ENCODE measurements around the gene CCND1. TPM values are rescaled to one million over a fixed set of nuclear protein-coding genes. Genes with fewer than 3 reads are reported as not detected.

The CCND1 gene
- total and polyA plus RNA-seq, 4 experiments from 2014 or later = 1.00 to 1.8 (median 1.6) TPM

DNA sequence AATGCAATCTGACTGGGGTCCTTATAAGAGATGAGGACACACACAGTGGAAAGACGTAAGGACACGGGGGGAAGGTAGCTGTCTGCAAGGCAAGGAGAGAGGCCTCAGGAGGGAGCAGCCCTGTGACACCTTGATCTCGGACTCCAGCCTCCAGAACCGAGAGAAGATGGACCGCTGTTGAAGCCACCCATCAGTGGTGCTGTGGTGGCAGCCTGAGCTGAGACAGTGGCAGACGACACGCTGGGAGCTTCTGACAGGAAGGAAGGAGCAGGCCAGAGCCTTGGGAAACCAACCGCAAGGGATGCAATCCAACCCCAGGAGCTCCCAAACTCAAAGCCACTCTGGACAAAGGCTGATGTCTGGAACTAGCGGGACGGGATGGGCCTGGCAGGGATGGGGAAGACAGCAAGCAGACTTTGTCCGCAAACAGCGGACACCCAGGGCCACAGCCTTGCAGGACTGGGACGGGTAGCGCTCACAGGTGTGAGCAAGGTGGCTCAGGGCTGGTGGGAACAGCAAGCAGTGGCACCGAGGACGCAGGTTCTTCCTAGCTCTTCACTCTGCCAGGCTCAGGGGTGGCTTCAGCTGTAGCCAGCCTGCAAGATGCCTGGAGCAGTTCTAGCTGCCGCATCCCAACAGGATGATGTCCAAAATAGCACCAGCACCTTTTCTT lies 23.3 kb downstream of the CCND1 start:
- H3K27ac Mint-ChIP-seq = peak overlapping the region in 1 of 7 donors; percentile 53
- Histone ChIP-seq H3K36me3 (ENCODE audit: insufficient read depth, low read length) (peaks cover 19% of the 10 kb centered on the region), H3K9me3 (ENCODE audit: control insufficient read depth in 1 of 2, low read length in 2 of 2) (no peaks in the 10 kb centered on the region), H3K4me1 (ENCODE audit: insufficient read depth, low read length) (no peaks in the 10 kb centered on the region), H3K27me3 (ENCODE audit: insufficient read depth, low read length) (no peaks in the 10 kb centered on the region), H3K4me3 (ENCODE audit: low read length in 2 of 2) (no peak overlapping the region), H3K27ac (ENCODE audit: low read depth, low read length) (no peak overlapping the region)
- ChIA-PET CTCF (ENCODE audit: partially characterized antibody) (no interaction called here), POLR2A (ENCODE audit: partially characterized antibody) (no interaction called here)
- intact Hi-C loops (cut with micrococcal nuclease) = no loop called here
- DNase-seq = no peak
- H3K4me1 Mint-ChIP-seq = peaks cover 0 to 3% (median 1%) of the 10 kb centered on the region in 4 donors
- no peak overlapping the region for H3K4me3 Mint-ChIP-seq
- peaks cover 26 to 46% of the 10 kb centered on the region in 2 donors for H3K36me3 Mint-ChIP-seq
- no peaks in the 10 kb centered on the region for H3K27me3 Mint-ChIP-seq
- H3K9me3 Mint-ChIP-seq = no peaks in the 10 kb centered on the region

GRCh38 chr11:69664901-69665300 lies 23.9 kb downstream of the CCND1 start:
- Histone ChIP-seq H3K27ac (ENCODE audit: low read depth, low read length) (no peak overlapping the region), H3K36me3 (ENCODE audit: insufficient read depth, low read length) (peaks cover 26% of the 10 kb centered on the region), H3K9me3 (ENCODE audit: control insufficient read depth in 1 of 2, low read length in 2 of 2) (no peaks in the 10 kb centered on the region), H3K4me1 (ENCODE audit: insufficient read depth, low read length) (peaks cover under 1% of the 10 kb centered on the region), H3K27me3 (ENCODE audit: insufficient read depth, low read length) (no peaks in the 10 kb centered on the region), H3K4me3 (ENCODE audit: low read length in 2 of 2) (no peak overlapping the region)
- no peak overlapping the region for H3K4me3 Mint-ChIP-seq
- intact Hi-C loops (cut with micrococcal nuclease) = no loop called here
- H3K27me3 Mint-ChIP-seq = no peaks in the 10 kb centered on the region
- peaks cover 26 to 48% of the 10 kb centered on the region in 2 donors for H3K36me3 Mint-ChIP-seq
- no peak for DNase-seq
- CTCF ChIA-PET (ENCODE audit: partially characterized antibody) = interaction anchor here (0.6 kb wide), 1 partner anchor 378 kb away, joined by 3 read pairs; no protein-coding TSS in a partner anchor
- no peaks in the 10 kb centered on the region for H3K9me3 Mint-ChIP-seq
- H3K27ac Mint-ChIP-seq = no peak overlapping the region
- H3K4me1 Mint-ChIP-seq = peaks cover 0 to 7% (median under 1%) of the 10 kb centered on the region in 4 donors
- POLR2A ChIA-PET (ENCODE audit: partially characterized antibody) = no interaction called here

GRCh38 chr11:69665669-69666068 lies 24.7 kb downstream of the CCND1 start:
- H3K4me3 Mint-ChIP-seq = no peak overlapping the region
- Histone ChIP-seq H3K4me3 (ENCODE audit: low read length in 2 of 2) (no peak overlapping the region), H3K27ac (ENCODE audit: low read depth, low read length) (no peak overlapping the region), H3K36me3 (ENCODE audit: insufficient read depth, low read length) (peaks cover 33% of the 10 kb centered on the region), H3K4me1 (ENCODE audit: insufficient read depth, low read length) (peaks cover 8% of the 10 kb centered on the region), H3K9me3 (ENCODE audit: control insufficient read depth in 1 of 2, low read length in 2 of 2) (no peaks in the 10 kb centered on the region), H3K27me3 (ENCODE audit: insufficient read depth, low read length) (no peaks in the 10 kb centered on the region)
- peaks cover 26 to 53% of the 10 kb centered on the region in 2 donors for H3K36me3 Mint-ChIP-seq
- no peak overlapping the region for H3K27ac Mint-ChIP-seq
- CTCF ChIA-PET (ENCODE audit: partially characterized antibody) = interaction anchor here (0.6 kb wide), 1 partner anchor 378 kb away, joined by 3 read pairs; no protein-coding TSS in a partner anchor
- POLR2A ChIA-PET (ENCODE audit: partially characterized antibody) = no interaction called here
- peaks cover 2 to 14% (median 5%) of the 10 kb centered on the region in 4 donors for H3K4me1 Mint-ChIP-seq
- H3K27me3 Mint-ChIP-seq = no peaks in the 10 kb centered on the region
- intact Hi-C loops (cut with micrococcal nuclease) = no loop called here
- no peak for DNase-seq
- no peaks in the 10 kb centered on the region for H3K9me3 Mint-ChIP-seq

DNA sequence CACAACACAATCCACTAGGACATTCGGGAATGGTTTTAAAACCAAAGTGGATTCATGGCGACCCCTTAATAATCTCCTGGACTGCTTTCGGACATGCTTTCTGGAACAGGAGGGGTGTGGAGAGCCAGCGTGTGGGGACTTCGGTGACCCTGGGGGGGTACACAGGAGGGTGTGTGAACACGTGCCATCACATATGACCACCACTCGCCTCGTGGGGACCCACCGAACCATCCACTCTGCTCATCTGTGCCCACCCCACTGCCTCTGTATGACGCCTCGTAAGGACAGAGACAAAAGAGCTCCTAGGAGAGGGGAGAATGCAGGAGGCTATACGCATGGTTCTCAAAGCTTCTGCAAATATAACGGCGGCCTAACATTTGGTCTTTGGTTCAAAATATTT lies 25.3 kb downstream of the CCND1 start:
- H3K27me3 Mint-ChIP-seq = no peaks in the 10 kb centered on the region
- no peak for DNase-seq
- Histone ChIP-seq H3K36me3 (ENCODE audit: insufficient read depth, low read length) (peaks cover 35% of the 10 kb centered on the region), H3K27me3 (ENCODE audit: insufficient read depth, low read length) (no peaks in the 10 kb centered on the region), H3K27ac (ENCODE audit: low read depth, low read length) (no peak overlapping the region), H3K9me3 (ENCODE audit: control insufficient read depth in 1 of 2, low read length in 2 of 2) (no peaks in the 10 kb centered on the region), H3K4me1 (ENCODE audit: insufficient read depth, low read length) (peaks cover 8% of the 10 kb centered on the region), H3K4me3 (ENCODE audit: low read length in 2 of 2) (no peak overlapping the region)
- H3K4me1 Mint-ChIP-seq = peaks cover 2 to 14% (median 6%) of the 10 kb centered on the region in 4 donors
- no peak overlapping the region for H3K27ac Mint-ChIP-seq
- CTCF ChIA-PET (ENCODE audit: partially characterized antibody) = no interaction called here
- no peaks in the 10 kb centered on the region for H3K9me3 Mint-ChIP-seq
- intact Hi-C loops (cut with micrococcal nuclease) = no loop called here
- peaks cover 27 to 54% of the 10 kb centered on the region in 2 donors for H3K36me3 Mint-ChIP-seq
- no peak overlapping the region for H3K4me3 Mint-ChIP-seq
- POLR2A ChIA-PET (ENCODE audit: partially characterized antibody) = no interaction called here

DNA sequence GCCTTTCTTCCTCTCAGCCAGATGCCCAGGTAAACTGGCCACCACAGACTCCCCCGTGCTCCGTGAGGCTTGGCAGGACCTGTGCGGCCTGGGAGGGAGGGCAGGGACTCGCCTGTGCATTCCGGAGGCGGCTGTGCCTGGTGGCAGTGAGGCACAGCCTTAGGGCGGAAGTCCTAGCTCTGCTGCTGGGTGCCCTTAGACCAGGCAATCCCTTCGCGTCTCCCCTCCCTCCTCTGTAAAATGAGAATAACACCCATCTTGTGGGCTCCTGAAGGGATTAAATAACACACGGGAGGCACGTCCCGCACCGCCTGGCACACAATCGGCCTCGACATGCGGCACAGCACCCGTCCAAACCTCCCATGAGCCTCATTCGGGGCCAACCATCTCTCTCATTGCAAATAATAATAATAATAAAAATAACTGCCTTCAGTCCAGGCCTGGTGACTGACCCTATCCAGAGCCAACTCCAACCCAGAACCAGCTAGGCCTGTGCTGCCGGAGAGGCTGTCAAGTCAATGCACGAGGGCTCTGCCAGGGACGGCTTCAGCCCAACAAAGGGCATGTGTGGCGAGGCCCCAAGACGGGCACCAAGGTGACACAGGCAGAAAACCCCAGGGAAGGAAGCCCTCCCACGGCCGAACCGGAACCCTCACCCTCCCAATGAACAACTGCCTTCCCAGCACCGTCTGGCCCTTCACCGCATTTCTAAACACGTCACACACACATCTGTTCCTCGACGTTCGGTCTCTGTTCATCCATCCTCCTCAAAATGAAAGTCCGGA lies 26.0 kb downstream of the CCND1 start:
- Histone ChIP-seq H3K4me1 (ENCODE audit: insufficient read depth, low read length) (peaks cover 9% of the 10 kb centered on the region), H3K27me3 (ENCODE audit: insufficient read depth, low read length) (no peaks in the 10 kb centered on the region), H3K4me3 (ENCODE audit: low read length in 2 of 2) (no peak overlapping the region), H3K36me3 (ENCODE audit: insufficient read depth, low read length) (peaks cover 38% of the 10 kb centered on the region), H3K27ac (ENCODE audit: low read depth, low read length) (no peak overlapping the region), H3K9me3 (ENCODE audit: control insufficient read depth in 1 of 2, low read length in 2 of 2) (no peaks in the 10 kb centered on the region)
- Mint-ChIP-seq H3K27me3 (no peaks in the 10 kb centered on the region), H3K9me3 (no peaks in the 10 kb centered on the region), H3K36me3 (peaks cover 33 to 56% of the 10 kb centered on the region in 2 donors), H3K4me3 (no peak overlapping the region), H3K27ac (no peak overlapping the region), H3K4me1 (peaks cover 5 to 15% (median 8%) of the 10 kb centered on the region in 4 donors)
- CTCF ChIA-PET (ENCODE audit: partially characterized antibody) = no interaction called here
- POLR2A ChIA-PET (ENCODE audit: partially characterized antibody) = no interaction called here
- DNase-seq = no peak
- intact Hi-C loops (cut with micrococcal nuclease) = no loop called here

DNA sequence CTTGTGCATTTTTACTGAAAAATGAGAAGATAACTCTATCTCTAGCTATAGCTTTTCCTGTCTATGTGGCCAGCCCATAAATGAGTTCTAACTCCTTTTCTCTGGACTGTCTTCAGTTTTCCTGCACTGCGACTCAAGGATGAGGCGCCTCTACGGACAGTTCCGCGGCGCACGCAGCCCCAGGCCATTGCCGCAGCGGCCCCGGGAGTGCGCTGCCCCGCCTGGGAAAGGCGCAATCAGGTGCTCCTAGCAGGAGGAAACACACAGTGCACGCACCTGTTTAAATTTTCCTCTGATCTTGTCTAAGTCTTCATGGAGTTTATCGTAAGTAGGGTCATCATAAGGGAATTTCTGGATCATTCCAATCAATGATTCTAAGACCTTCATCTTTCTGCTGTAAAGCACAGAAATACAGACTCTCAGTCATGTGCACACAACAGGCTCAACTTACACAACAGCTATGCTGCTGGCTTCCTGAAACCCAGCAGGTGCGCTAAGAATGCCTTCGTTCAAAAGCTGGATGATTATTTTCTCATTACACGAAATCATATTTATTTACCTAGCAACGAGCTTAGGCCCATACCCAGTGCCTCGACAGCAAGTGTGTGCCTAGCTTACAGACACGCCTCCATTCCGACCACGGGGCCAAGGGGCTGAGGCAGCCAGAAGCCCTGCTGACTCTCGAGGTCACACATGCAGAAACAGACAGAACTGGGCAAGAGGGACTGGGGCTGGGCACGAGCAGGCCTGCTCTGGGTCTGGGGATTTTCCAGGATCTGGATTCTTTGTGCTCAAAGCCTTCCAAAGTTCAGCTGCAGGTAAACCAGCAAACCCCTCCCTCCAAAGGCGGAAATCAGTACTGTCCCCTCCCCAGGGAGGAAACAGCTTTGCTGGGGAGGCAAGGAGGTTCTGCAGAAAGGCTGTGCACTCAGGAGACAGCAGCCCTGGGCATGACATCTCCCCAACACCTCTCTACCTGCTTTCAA lies 27.0 kb downstream of the CCND1 start:
- H3K27me3 ChIP-seq (ENCODE audit: insufficient read depth, low read length) = no peaks in the 10 kb centered on the region
- H3K27me3 Mint-ChIP-seq = no peaks in the 10 kb centered on the region
- no peak overlapping the region for H3K4me3 ChIP-seq (ENCODE audit: low read length in 2 of 2)
- H3K36me3 ChIP-seq (ENCODE audit: insufficient read depth, low read length) = peaks cover 38% of the 10 kb centered on the region
- no peaks in the 10 kb centered on the region for H3K9me3 ChIP-seq (ENCODE audit: control insufficient read depth in 1 of 2, low read length in 2 of 2)
- peaks cover 8 to 22% (median 15%) of the 10 kb centered on the region in 4 donors for H3K4me1 Mint-ChIP-seq
- ChIA-PET CTCF (ENCODE audit: partially characterized antibody) (interaction anchor here (4.0 kb wide), 1 partner anchor 25 kb away, joined by 10 read pairs; no protein-coding TSS in a partner anchor), POLR2A (ENCODE audit: partially characterized antibody) (no interaction called here)
- intact Hi-C loops (cut with micrococcal nuclease) = no loop called here
- H3K36me3 Mint-ChIP-seq = peaks cover 33 to 62% of the 10 kb centered on the region in 2 donors
- no peak overlapping the region for H3K27ac ChIP-seq (ENCODE audit: low read depth, low read length)
- H3K27ac Mint-ChIP-seq = no peak overlapping the region
- no peak overlapping the region for H3K4me3 Mint-ChIP-seq
- no peaks in the 10 kb centered on the region for H3K9me3 Mint-ChIP-seq
- H3K4me1 ChIP-seq (ENCODE audit: insufficient read depth, low read length) = peaks cover 18% of the 10 kb centered on the region
- no peak for DNase-seq

All from CD4-positive, alpha-beta memory T cell (primary cell).